Astrocyte (in vitro differentiated cells and primary cell): ENCODE measurements around the gene NECTIN4. TPM values are rescaled to one million over a fixed set of nuclear protein-coding genes. Genes with fewer than 3 reads are reported as not detected.

Experiments
- DNase-seq: peaks from one replicate; pipeline ENCODE4 v3.0.0-alpha.2; 2010; ENCODE audit warnings: low read depth
- FAIRE-seq: peaks from 2 replicates; lab custom pipeline; 2011; peaks lifted over from hg19 to GRCh38; lab: Jason Lieb, UNC
- H2AFZ ChIP-seq: 2 replicates; pipeline ENCODE4 v1.6.0; 2012; ENCODE audit warnings: low read depth, low read length, inconsistent platforms
- H3K27ac ChIP-seq: 2 replicates; pipeline ENCODE4 v1.5.1; 2011; ENCODE audit warnings: low read depth, low read length, inconsistent platforms
- H3K27me3 ChIP-seq: 2 replicates; pipeline ENCODE4 v1.6.0; 2011; ENCODE audit warnings: low read length, inconsistent platforms; ENCODE audit not compliant: insufficient read depth
- H3K36me3 ChIP-seq: 2 replicates; pipeline ENCODE4 v1.5.1; 2011; ENCODE audit warnings: low read length, inconsistent platforms; ENCODE audit not compliant: insufficient read depth
- H3K4me1 ChIP-seq: 2 replicates; pipeline ENCODE4 v1.5.1; 2011; ENCODE audit warnings: low read length, inconsistent platforms; ENCODE audit not compliant: insufficient read depth
- H3K4me2 ChIP-seq: 2 replicates; pipeline ENCODE4 v1.6.0; 2012; ENCODE audit warnings: low read length, inconsistent platforms
- H3K4me3 ChIP-seq: 2 replicates; pipeline ENCODE4 v1.5.1; 2011; ENCODE audit warnings: low read depth, mild to moderate bottlenecking, low read length, inconsistent platforms; ENCODE audit not compliant: insufficient read depth
- H3K79me2 ChIP-seq: 2 replicates; pipeline ENCODE4 v1.6.0; 2012; ENCODE audit warnings: mild to moderate bottlenecking, low read length, inconsistent platforms; ENCODE audit not compliant: insufficient read depth
- H3K9ac ChIP-seq: 2 replicates; pipeline ENCODE4 v1.6.0; 2012; ENCODE audit warnings: mild to moderate bottlenecking, low read length, inconsistent platforms
- H3K9me3 ChIP-seq: 2 replicates; pipeline ENCODE4 v1.5.1; 2012; ENCODE audit warnings: low read depth, mild to moderate bottlenecking, low read length, inconsistent platforms; ENCODE audit not compliant: insufficient read depth
- H4K20me1 ChIP-seq: 2 replicates; pipeline ENCODE4 v1.6.0; 2012; ENCODE audit warnings: low read length, inconsistent platforms; ENCODE audit not compliant: insufficient read depth
- H3K27ac Mint-ChIP-seq: one replicate; pipeline ENCODE4 v1.8.0; 2021; ENCODE audit warnings: mild to moderate bottlenecking, mixed read lengths; ENCODE audit not compliant: unreplicated experiment
- H3K27me3 Mint-ChIP-seq: one replicate; pipeline ENCODE4 v1.8.0; 2021; ENCODE audit warnings: low read depth, mixed read lengths; ENCODE audit not compliant: unreplicated experiment
- H3K36me3 Mint-ChIP-seq: one replicate; pipeline ENCODE4 v1.8.0; 2021; ENCODE audit warnings: low read depth, mixed read lengths; ENCODE audit not compliant: unreplicated experiment
- H3K4me1 Mint-ChIP-seq: one replicate; pipeline ENCODE4 v1.8.0; 2021; ENCODE audit warnings: low read depth, mixed read lengths; ENCODE audit not compliant: unreplicated experiment
- H3K4me3 Mint-ChIP-seq: one replicate; pipeline ENCODE4 v1.8.0; 2021; ENCODE audit warnings: mild to moderate bottlenecking, moderate library complexity, mixed read lengths; ENCODE audit not compliant: unreplicated experiment
- H3K9me3 Mint-ChIP-seq: one replicate; pipeline ENCODE4 v1.8.0; 2021; ENCODE audit warnings: mild to moderate bottlenecking, mixed read lengths; ENCODE audit not compliant: unreplicated experiment
- EZH2 ChIP-seq: IDR thresholded peaks from 2 replicates; pipeline ENCODE4 v1.6.1; 2012; ENCODE audit warnings: mild to moderate bottlenecking, low read length, inconsistent platforms; ENCODE audit not compliant: insufficient read depth
- total RNA-seq: library from RNA; stranded (reverse); gene quantifications from 2 replicates; pipeline ENCODE4 v1.2.1, GENCODE V29; 2021
- TF ChIP-seq, protein P1 (sequence below): IDR thresholded peaks from 2 replicates; pipeline ENCODE4 v1.5.1; 2011; ENCODE audit warnings: low read depth, mild to moderate bottlenecking, inconsistent platforms, low read length, moderate library complexity; ENCODE audit not compliant: insufficient read depth

The NECTIN4 gene
- total RNA-seq, 1 donor from 2014 or later = 1.9 TPM

DNA sequence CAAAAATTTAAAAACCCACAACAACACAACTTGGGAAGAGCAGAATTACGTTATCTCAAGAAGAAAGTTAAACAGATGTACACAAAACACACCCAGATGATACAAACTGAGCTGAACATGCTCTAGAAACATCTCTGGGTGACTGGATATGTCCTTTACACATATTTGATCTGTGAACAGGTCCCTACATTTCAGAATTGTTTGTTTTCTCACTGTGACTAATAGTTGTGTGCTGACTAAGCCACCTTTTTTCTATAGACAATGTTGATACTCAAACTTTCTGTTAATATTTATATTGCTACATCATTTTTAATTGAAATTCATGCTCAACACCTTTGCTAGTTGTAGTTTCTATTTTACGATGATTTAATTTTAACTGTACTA lies 67.4 kb downstream of the NECTIN4 start:
- Histone ChIP-seq H3K9ac (no peak overlapping the region), H3K27ac (no peak overlapping the region), H4K20me1 (no peaks in the 10 kb centered on the region), H3K4me2 (peak overlapping the region; percentile 97), H2AFZ (no peak overlapping the region), H3K36me3 (no peaks in the 10 kb centered on the region), H3K9me3 (no peaks in the 10 kb centered on the region), H3K4me1 (peaks cover 12% of the 10 kb centered on the region), H3K4me3 (no peak overlapping the region), H3K27me3 (peaks cover 27% of the 10 kb centered on the region), H3K79me2 (no peaks in the 10 kb centered on the region)
- Mint-ChIP-seq H3K9me3 (no peaks in the 10 kb centered on the region), H3K36me3 (no peaks in the 10 kb centered on the region), H3K4me1 (peaks cover 27% of the 10 kb centered on the region), H3K4me3 (peak overlapping the region; percentile 88), H3K27ac (peak overlapping the region; percentile 19), H3K27me3 (no peaks in the 10 kb centered on the region)
- TF ChIP-seq, protein P1, sequence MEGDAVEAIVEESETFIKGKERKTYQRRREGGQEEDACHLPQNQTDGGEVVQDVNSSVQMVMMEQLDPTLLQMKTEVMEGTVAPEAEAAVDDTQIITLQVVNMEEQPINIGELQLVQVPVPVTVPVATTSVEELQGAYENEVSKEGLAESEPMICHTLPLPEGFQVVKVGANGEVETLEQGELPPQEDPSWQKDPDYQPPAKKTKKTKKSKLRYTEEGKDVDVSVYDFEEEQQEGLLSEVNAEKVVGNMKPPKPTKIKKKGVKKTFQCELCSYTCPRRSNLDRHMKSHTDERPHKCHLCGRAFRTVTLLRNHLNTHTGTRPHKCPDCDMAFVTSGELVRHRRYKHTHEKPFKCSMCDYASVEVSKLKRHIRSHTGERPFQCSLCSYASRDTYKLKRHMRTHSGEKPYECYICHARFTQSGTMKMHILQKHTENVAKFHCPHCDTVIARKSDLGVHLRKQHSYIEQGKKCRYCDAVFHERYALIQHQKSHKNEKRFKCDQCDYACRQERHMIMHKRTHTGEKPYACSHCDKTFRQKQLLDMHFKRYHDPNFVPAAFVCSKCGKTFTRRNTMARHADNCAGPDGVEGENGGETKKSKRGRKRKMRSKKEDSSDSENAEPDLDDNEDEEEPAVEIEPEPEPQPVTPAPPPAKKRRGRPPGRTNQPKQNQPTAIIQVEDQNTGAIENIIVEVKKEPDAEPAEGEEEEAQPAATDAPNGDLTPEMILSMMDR = no peak
- no peak for TF ChIP-seq EZH2
- FAIRE-seq (no peak), DNase-seq (no peak)

DNA sequence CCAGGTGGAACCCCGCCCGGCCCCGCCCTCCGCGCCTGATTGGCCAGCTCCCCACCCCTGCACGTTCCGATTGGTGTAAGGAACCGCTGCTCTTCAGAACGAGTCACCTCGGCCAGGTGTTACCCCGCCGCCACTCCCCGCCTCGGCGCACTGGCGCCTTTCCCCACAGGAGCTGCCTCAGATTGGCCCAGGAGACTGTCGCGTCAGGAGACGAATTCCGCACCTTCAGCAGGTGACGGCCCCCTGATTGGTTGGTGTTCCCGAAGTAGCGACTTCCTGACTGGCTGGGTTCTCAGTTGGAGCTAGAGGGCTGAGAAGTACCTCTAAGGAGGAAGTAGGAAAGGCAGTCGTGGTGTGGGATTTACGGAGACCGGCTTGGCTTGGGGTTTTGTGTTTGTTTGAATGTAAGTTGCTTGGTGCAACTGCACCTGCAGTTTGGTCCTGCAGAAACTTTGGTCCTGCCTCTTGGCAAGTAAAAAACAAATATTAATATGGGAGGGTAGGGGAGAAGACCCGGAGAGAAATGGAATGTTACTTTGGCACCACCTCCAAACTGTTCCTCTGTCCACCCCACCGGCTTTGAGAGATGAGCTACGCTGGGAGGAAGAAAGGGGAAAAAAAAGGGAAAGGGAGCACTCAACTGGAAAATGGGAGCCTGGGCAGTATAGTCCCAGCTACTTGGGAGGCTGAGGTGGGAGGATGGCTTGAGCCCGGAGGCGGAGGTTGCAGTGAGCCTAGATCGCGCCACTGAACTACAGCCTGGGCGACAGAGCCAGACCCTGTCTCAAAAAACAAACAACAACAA lies 68.0 kb downstream of the NECTIN4 start:
- peak overlapping the region; percentile 88 for H2AFZ ChIP-seq
- peak overlapping the region; percentile 54 for H3K9ac ChIP-seq
- Mint-ChIP-seq H3K4me1 (peaks cover 31% of the 10 kb centered on the region), H3K36me3 (peaks cover 2% of the 10 kb centered on the region), H3K27me3 (no peaks in the 10 kb centered on the region), H3K9me3 (no peaks in the 10 kb centered on the region), H3K27ac (peak overlapping the region; percentile 64), H3K4me3 (peak overlapping the region; percentile 88)
- H3K27me3 ChIP-seq = peaks cover 27% of the 10 kb centered on the region
- no peaks in the 10 kb centered on the region for H4K20me1 ChIP-seq
- H3K4me1 ChIP-seq = peaks cover 12% of the 10 kb centered on the region
- H3K27ac ChIP-seq = no peak overlapping the region
- no peaks in the 10 kb centered on the region for H3K9me3 ChIP-seq
- no peaks in the 10 kb centered on the region for H3K79me2 ChIP-seq
- H3K4me3 ChIP-seq = peak overlapping the region; percentile 75
- DNase-seq (peak; percentile 39), FAIRE-seq (no peak)
- no peaks in the 10 kb centered on the region for H3K36me3 ChIP-seq
- H3K4me2 ChIP-seq = peak overlapping the region; percentile 97
- TF ChIP-seq EZH2 = no peak
- TF ChIP-seq, protein P1 = no peak

Other genes starting within 250 kb of the NECTIN4 start
- gene CD244, start 226.7 kb downstream of the NECTIN4 start, total RNA-seq = not detected in 2 replicates
- gene ITLN1, start 204.4 kb downstream of the NECTIN4 start, total RNA-seq = not detected in 2 replicates
- gene ITLN2, start 134.7 kb downstream of the NECTIN4 start, total RNA-seq = not detected in 2 replicates
- gene F11R, start 68.4 kb downstream of the NECTIN4 start, total RNA-seq = 53.7 and 68.6 TPM in 2 replicates
- gene TSTD1, start 50.6 kb downstream of the NECTIN4 start, total RNA-seq = 9.5 TPM in 2 replicates
- gene USF1, start 43.6 kb downstream of the NECTIN4 start, total RNA-seq = 61.3 and 70.1 TPM in 2 replicates
- 0.19 and 0.25 TPM in 2 replicates for gene ARHGAP30, start 19.7 kb downstream of the NECTIN4 start, total RNA-seq
- gene KLHDC9, start 8.8 kb upstream of the NECTIN4 start, total RNA-seq = 1.5 and 1.8 TPM in 2 replicates
- 103 and 111 TPM in 2 replicates for gene PFDN2, start 28.5 kb upstream of the NECTIN4 start, total RNA-seq
- gene NIT1, start 28.5 kb upstream of the NECTIN4 start, total RNA-seq = 25.6 and 25.9 TPM in 2 replicates
- 40.9 and 41.8 TPM in 2 replicates for gene DEDD, start 43.1 kb upstream of the NECTIN4 start, total RNA-seq
- 87.5 and 91.0 TPM in 2 replicates for gene UFC1, start 64.4 kb upstream of the NECTIN4 start, total RNA-seq
- gene USP21, start 69.9 kb upstream of the NECTIN4 start, total RNA-seq = 14.4 and 19.2 TPM in 2 replicates
- 17.0 and 20.0 TPM in 2 replicates for gene PPOX, start 76.9 kb upstream of the NECTIN4 start, total RNA-seq
- 39.6 and 40.4 TPM in 2 replicates for gene B4GALT3, start 87.9 kb upstream of the NECTIN4 start, total RNA-seq
- 2.7 and 5.1 TPM in 2 replicates for gene ADAMTS4, start 109.5 kb upstream of the NECTIN4 start, total RNA-seq
- 59.9 and 69.0 TPM in 2 replicates for gene NDUFS2, start 112.8 kb upstream of the NECTIN4 start, total RNA-seq
- 0.68 and 0.91 TPM in 2 replicates for gene FCER1G, start 125.7 kb upstream of the NECTIN4 start, total RNA-seq
- gene APOA2, start 134.1 kb upstream of the NECTIN4 start, total RNA-seq = not detected in 2 replicates
- 12.0 and 12.3 TPM in 2 replicates for gene TOMM40L, start 136.5 kb upstream of the NECTIN4 start, total RNA-seq
- gene NR1I3, start 148.6 kb upstream of the NECTIN4 start, total RNA-seq = not detected in 2 replicates
- 0.26 TPM in 1 of 2 replicates, not detected in the other for gene PCP4L1, start 169.2 kb upstream of the NECTIN4 start, total RNA-seq
- 2.3 TPM in 2 replicates for gene MPZ, start 220.4 kb upstream of the NECTIN4 start, total RNA-seq
- 176 and 181 TPM in 2 replicates for gene SDHC, start 224.8 kb upstream of the NECTIN4 start, total RNA-seq